Activated CD8-positive, alpha-beta memory T cell treated with anti-CD3 and anti-CD28 coated beads for 36 hours (primary cell): ENCODE data around the gene TAPBPL. TPM values are rescaled to one million over a fixed set of nuclear protein-coding genes. Genes with fewer than 3 reads are reported as not detected.

Source experiments
- CTCF ChIA-PET: fragments of 350-600 bp; sonication (Branson Sonifier 250); formaldehyde crosslinking; loops from one replicate; lab custom pipeline; 2021; ENCODE audit warnings: antibody characterized with exemption; lab: Charles Lee
- POLR2A ChIA-PET: fragments of 350-600 bp; sonication (Branson Sonifier 250); formaldehyde crosslinking; loops from one replicate; lab custom pipeline; 2021; ENCODE audit warnings: antibody characterized with exemption; lab: Charles Lee
- total RNA-seq, 2 experiments: library from RNA; stranded (reverse); gene quantifications; one replicate each; pipeline ENCODE4 v1.2.3, GENCODE V29; 2021

The TAPBPL gene
- 10 to 100 TPM; 27.8 to 29.1 TPM for total RNA-seq

- POLR2A ChIA-PET, result interaction anchor here (0.6 to 3.9 kb wide), 19 partner anchors 8 to 302 kb away, joined by 3 to 53 read pairs (median 4); partner anchors contain the start of genes GAPDH, MLF2 and VAMP1
Measured at GRCh38 chr12:6451348-6452244, at the start of gene TAPBPL. Gene TAPBPL, plus strand, starts transcription at chr12:6452042. Its CDS starts 207 bp downstream, at chr12:6452249.

GRCh38 chr12:6404390-6404789, 47.5 kb upstream of the TAPBPL start:
- ChIA-PET POLR2A (no interaction called here), CTCF (no interaction called here)

More at GRCh38 chr12:6451348-6452244, at the start of gene TAPBPL:
- CTCF ChIA-PET, result interaction anchor here (0.6 to 3.7 kb wide), 10 partner anchors 8 to 319 kb away, joined by 3 to 19 read pairs (median 4); partner anchors contain the start of gene VAMP1

- CTCF ChIA-PET, result no interaction called here
- POLR2A ChIA-PET, result no interaction called here
Measured at GRCh38 chr12:6405963-6406362, 45.9 kb upstream of the TAPBPL start.

GRCh38 chr12:6407236-6407954, 44.4 kb upstream of the TAPBPL start:
- ChIA-PET POLR2A (interaction anchor here (0.6 kb wide), 1 partner anchor 94 kb away, joined by 9 read pairs; no protein-coding TSS in a partner anchor), CTCF (no interaction called here)

- POLR2A ChIA-PET, result no interaction called here
- CTCF ChIA-PET, result no interaction called here
Measured at GRCh38 chr12:6416596-6416995, 35.2 kb upstream of the TAPBPL start.

GRCh38 chr12:6418796-6419195, 33.0 kb upstream of the TAPBPL start:
- ChIA-PET POLR2A (no interaction called here), CTCF (no interaction called here)

- CTCF ChIA-PET, result no interaction called here
- POLR2A ChIA-PET, result no interaction called here
Measured at GRCh38 chr12:6420364-6420763, 31.5 kb upstream of the TAPBPL start.

- POLR2A ChIA-PET, result interaction anchor here (1.0 to 1.9 kb wide), 7 partner anchors 28 to 114 kb away, joined by 3 to 15 read pairs (median 6); partner anchors contain the start of genes TAPBPL and VAMP1
- CTCF ChIA-PET, result interaction anchor here (0.7 to 6.5 kb wide), 23 partner anchors 9 to 134 kb away, joined by 3 to 94 read pairs (median 5); partner anchors contain the start of genes MRPL51, TAPBPL and VAMP1
Measured at GRCh38 chr12:6423267-6424007, 28.4 kb upstream of the TAPBPL start.

- CTCF ChIA-PET, result interaction anchor here (0.9 to 6.5 kb wide), 22 partner anchors 8 to 140 kb away, joined by 3 to 94 read pairs (median 5); partner anchors contain the start of genes MRPL51, TAPBPL and VAMP1
- POLR2A ChIA-PET, result interaction anchor here (1.0 to 1.9 kb wide), 6 partner anchors 37 to 109 kb away, joined by 3 to 15 read pairs (median 6); partner anchors contain the start of gene VAMP1
Measured at GRCh38 chr12:6424008-6424347, 27.9 kb upstream of the TAPBPL start.

GRCh38 chr12:6424866-6425265, 27.0 kb upstream of the TAPBPL start:
- ChIA-PET CTCF (interaction anchor here (0.7 to 6.5 kb wide), 11 partner anchors 17 to 180 kb away, joined by 3 to 94 read pairs (median 5); partner anchors contain the start of genes MRPL51 and VAMP1), POLR2A (interaction anchor here (0.8 to 2.8 kb wide), 9 partner anchors 19 to 111 kb away, joined by 3 to 30 read pairs (median 6); partner anchors contain the start of genes TAPBPL and VAMP1)

- ChIA-PET POLR2A (interaction anchor here (0.5 to 2.8 kb wide), 15 partner anchors 9 to 115 kb away, joined by 3 to 30 read pairs (median 3); partner anchors contain the start of genes CD27, GAPDH, MRPL51 and VAMP1), CTCF (interaction anchor here (0.7 to 6.5 kb wide), 13 partner anchors 16 to 179 kb away, joined by 3 to 94 read pairs (median 5); partner anchors contain the start of genes CD27, MRPL51 and VAMP1)
Measured at GRCh38 chr12:6425590-6426531, 26.0 kb upstream of the TAPBPL start.

GRCh38 chr12:6426882-6427671, 24.8 kb upstream of the TAPBPL start:
- ChIA-PET CTCF (interaction anchor here (0.7 to 6.5 kb wide), 7 partner anchors 15 to 112 kb away, joined by 3 to 94 read pairs (median 6); partner anchors contain the start of genes CD27 and VAMP1), POLR2A (interaction anchor here (0.7 to 2.8 kb wide), 7 partner anchors 17 to 105 kb away, joined by 3 to 30 read pairs (median 5); partner anchors contain the start of genes CD27, MRPL51 and TAPBPL)

GRCh38 chr12:6427796-6428195, 24.0 kb upstream of the TAPBPL start:
- POLR2A ChIA-PET, result interaction anchor here (1.1 to 2.8 kb wide), 3 partner anchors 16 to 34 kb away, joined by 3 to 30 read pairs (median 11); partner anchors contain the start of gene CD27
- CTCF ChIA-PET, result interaction anchor here (0.9 to 6.5 kb wide), 3 partner anchors 17 to 35 kb away, joined by 3 to 94 read pairs (median 14); partner anchors contain the start of gene CD27

GRCh38 chr12:6428326-6428725, 23.5 kb upstream of the TAPBPL start:
- POLR2A ChIA-PET, result interaction anchor here (2.7 kb wide), 1 partner anchor 16 kb away, joined by 11 read pairs; the partner anchor contains the start of gene CD27
- CTCF ChIA-PET, result interaction anchor here (0.7 to 6.5 kb wide), 3 partner anchors 15 to 35 kb away, joined by 3 to 94 read pairs (median 3); no protein-coding TSS in a partner anchor

GRCh38 chr12:6430124-6430989, 21.5 kb upstream of the TAPBPL start:
- ChIA-PET CTCF (no interaction called here), POLR2A (no interaction called here)
